ENCODE data around the gene GJA1.

DNA sequence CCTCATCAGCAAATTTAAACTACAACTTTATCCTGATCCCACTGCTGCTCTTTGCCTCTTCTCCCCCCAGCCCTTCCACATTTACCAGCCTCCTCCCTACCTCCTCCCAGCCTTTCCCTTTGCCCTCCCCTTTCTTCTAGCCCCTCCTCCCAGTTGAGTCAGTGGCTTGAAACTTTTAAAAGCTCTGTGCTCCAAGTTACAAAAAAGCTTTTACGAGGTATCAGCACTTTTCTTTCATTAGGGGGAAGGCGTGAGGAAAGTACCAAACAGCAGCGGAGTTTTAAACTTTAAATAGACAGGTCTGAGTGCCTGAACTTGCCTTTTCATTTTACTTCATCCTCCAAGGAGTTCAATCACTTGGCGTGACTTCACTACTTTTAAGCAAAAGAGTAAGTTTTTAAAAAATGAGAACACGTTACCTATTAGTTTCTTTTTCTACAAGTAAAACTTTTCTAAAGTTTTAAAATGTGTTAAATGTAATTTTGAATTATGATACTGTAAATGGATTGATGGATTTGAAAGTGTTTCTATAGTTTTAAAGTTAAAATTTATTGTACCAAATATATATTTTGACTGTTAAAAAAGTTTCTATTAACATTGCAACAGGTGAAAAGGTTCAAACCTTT, at the start of gene GJA1:
- TF ChIP-seq, protein P1, sequence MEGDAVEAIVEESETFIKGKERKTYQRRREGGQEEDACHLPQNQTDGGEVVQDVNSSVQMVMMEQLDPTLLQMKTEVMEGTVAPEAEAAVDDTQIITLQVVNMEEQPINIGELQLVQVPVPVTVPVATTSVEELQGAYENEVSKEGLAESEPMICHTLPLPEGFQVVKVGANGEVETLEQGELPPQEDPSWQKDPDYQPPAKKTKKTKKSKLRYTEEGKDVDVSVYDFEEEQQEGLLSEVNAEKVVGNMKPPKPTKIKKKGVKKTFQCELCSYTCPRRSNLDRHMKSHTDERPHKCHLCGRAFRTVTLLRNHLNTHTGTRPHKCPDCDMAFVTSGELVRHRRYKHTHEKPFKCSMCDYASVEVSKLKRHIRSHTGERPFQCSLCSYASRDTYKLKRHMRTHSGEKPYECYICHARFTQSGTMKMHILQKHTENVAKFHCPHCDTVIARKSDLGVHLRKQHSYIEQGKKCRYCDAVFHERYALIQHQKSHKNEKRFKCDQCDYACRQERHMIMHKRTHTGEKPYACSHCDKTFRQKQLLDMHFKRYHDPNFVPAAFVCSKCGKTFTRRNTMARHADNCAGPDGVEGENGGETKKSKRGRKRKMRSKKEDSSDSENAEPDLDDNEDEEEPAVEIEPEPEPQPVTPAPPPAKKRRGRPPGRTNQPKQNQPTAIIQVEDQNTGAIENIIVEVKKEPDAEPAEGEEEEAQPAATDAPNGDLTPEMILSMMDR (IDR thresholded peaks at IDR 0.05; ENCODE audit: poor library complexity), result no peak
- TF ChIP-seq EZH2 (IDR thresholded peaks at IDR 0.05; ENCODE audit: borderline replicate concordance) (no peak), EZH2phosphoT487 (IDR thresholded peaks at IDR 0.05; ENCODE audit: low read depth, severe bottlenecking, unreplicated experiment) (no peak)
